Measurements from ENCODE around the gene PANX3. TPM values are rescaled to one million over a fixed set of nuclear protein-coding genes. Genes with fewer than 3 reads are reported as not detected.

Gene PANX3
- total RNA-seq (not detected), total RNA-seq (0 reads per million in 172 experiments)
- polyA plus RNA-seq (2013, experiment 1 of 2), result not detected
- 0.03 TPM for polyA plus RNA-seq (2013, experiment 2 of 2)

- no peak for DNase-seq
- no peaks in the 10 kb centered on the region for H3K36me3 ChIP-seq (ENCODE audit: insufficient read depth, low read length)
- no peaks in the 10 kb centered on the region for H3K9me3 ChIP-seq (ENCODE audit: control insufficient read depth in 1 of 2, insufficient read depth in 1 of 2, low read length in 2 of 2)
- no peaks in the 10 kb centered on the region for H3K27me3 ChIP-seq (ENCODE audit: control insufficient read depth in 1 of 2, insufficient read depth in 2 of 2, low read length in 2 of 2)
- ChIA-PET POLR2A (no interaction called here), CTCF (no interaction called here)
- peaks cover 3% of the 10 kb centered on the region for H3K4me1 ChIP-seq (ENCODE audit: insufficient read depth, low read length)
- H3K4me3 ChIP-seq (ENCODE audit: low read length), result no peak within 1 kb of the TSS
- TF ChIP-seq CTCF (IDR thresholded peaks at IDR 0.05), result no peak
- Mint-ChIP-seq H3K9me3 (no peaks in the 10 kb centered on the region), H3K27ac (peak within 1 kb of the TSS; percentile 28), H3K27me3 (peaks cover 4% of the 10 kb centered on the region), H3K4me3 (no peak within 1 kb of the TSS), H3K36me3 (ENCODE audit: low read depth) (no peaks in the 10 kb centered on the region), H3K4me1 (ENCODE audit: low read depth) (peaks cover 12% of the 10 kb centered on the region)
- no peak within 1 kb of the TSS for H3K27ac ChIP-seq (ENCODE audit: low read depth in 1 of 2, low read length in 2 of 2)
- no peak for ATAC-seq (ENCODE audit: poor library complexity)
- intact Hi-C loops (cut with DNase I, micrococcal nuclease), result no loop called here
Measured at GRCh38 chr11:124611064-124611463, at the start of gene PANX3. Gene PANX3, plus strand, starts transcription at chr11:124611428. Its CDS starts 129 bp downstream, at chr11:124611557.

GRCh38 chr11:124569697-124570096 lies 41.5 kb upstream of the PANX3 start, which contains the start of gene OR8A1:
Gene OR8A1, plus strand, starts transcription at chr11:124569997. Its CDS starts 123 bp downstream, at chr11:124570120.
- Histone ChIP-seq H3K27ac (ENCODE audit: low read depth in 1 of 2, low read length in 2 of 2) (no peak within 1 kb of the TSS), H3K4me1 (ENCODE audit: insufficient read depth, low read length) (no peaks in the 10 kb centered on the region), H3K36me3 (ENCODE audit: insufficient read depth, low read length) (no peaks in the 10 kb centered on the region), H3K27me3 (ENCODE audit: control insufficient read depth in 1 of 2, insufficient read depth in 2 of 2, low read length in 2 of 2) (peaks cover 0 to 3% of the 10 kb centered on the region in 2 experiments), H3K9me3 (ENCODE audit: control insufficient read depth in 1 of 2, insufficient read depth in 1 of 2, low read length in 2 of 2) (no peaks in the 10 kb centered on the region), H3K4me3 (ENCODE audit: low read length) (no peak within 1 kb of the TSS)
- Mint-ChIP-seq H3K27me3 (peaks cover 66% of the 10 kb centered on the region), H3K4me1 (ENCODE audit: low read depth) (no peaks in the 10 kb centered on the region), H3K36me3 (ENCODE audit: low read depth) (no peaks in the 10 kb centered on the region), H3K4me3 (no peak within 1 kb of the TSS), H3K9me3 (no peaks in the 10 kb centered on the region), H3K27ac (no peak within 1 kb of the TSS)
- intact Hi-C loops (cut with DNase I, micrococcal nuclease), result no loop called here
- no peak for ATAC-seq (ENCODE audit: poor library complexity)
- CTCF ChIA-PET, result interaction anchor here (1.6 kb wide), 1 partner anchor 16 kb away, joined by 5 read pairs; no protein-coding TSS in a partner anchor
- POLR2A ChIA-PET, result no interaction called here
- no peak for TF ChIP-seq CTCF (IDR thresholded peaks at IDR 0.05)
- no peak for DNase-seq

GRCh38 chr11:124570160-124570559 lies 41.1 kb upstream of the PANX3 start:
- POLR2A ChIA-PET, result no interaction called here
- Mint-ChIP-seq H3K9me3 (no peaks in the 10 kb centered on the region), H3K4me1 (ENCODE audit: low read depth) (no peaks in the 10 kb centered on the region), H3K27me3 (peaks cover 66% of the 10 kb centered on the region), H3K36me3 (ENCODE audit: low read depth) (no peaks in the 10 kb centered on the region), H3K27ac (no peak overlapping the region), H3K4me3 (no peak overlapping the region)
- intact Hi-C loops (cut with DNase I, micrococcal nuclease), result no loop called here
- Histone ChIP-seq H3K27me3 (ENCODE audit: control insufficient read depth in 1 of 2, insufficient read depth in 2 of 2, low read length in 2 of 2) (peaks cover 0 to 3% of the 10 kb centered on the region in 2 experiments), H3K4me1 (ENCODE audit: insufficient read depth, low read length) (no peaks in the 10 kb centered on the region), H3K36me3 (ENCODE audit: insufficient read depth, low read length) (no peaks in the 10 kb centered on the region), H3K27ac (ENCODE audit: low read depth in 1 of 2, low read length in 2 of 2) (no peak overlapping the region), H3K4me3 (ENCODE audit: low read length) (no peak overlapping the region), H3K9me3 (ENCODE audit: control insufficient read depth in 1 of 2, insufficient read depth in 1 of 2, low read length in 2 of 2) (no peaks in the 10 kb centered on the region)
- no peak for TF ChIP-seq CTCF (IDR thresholded peaks at IDR 0.05)
- CTCF ChIA-PET, result interaction anchor here (1.6 kb wide), 1 partner anchor 16 kb away, joined by 5 read pairs; no protein-coding TSS in a partner anchor
- DNase-seq (no peak), ATAC-seq (ENCODE audit: poor library complexity) (no peak)

All from CD4-positive, alpha-beta T cell (primary cell).